Suppressor macrophage (primary cell): ENCODE data around the gene ALDOB.

ENCODE experiments used
- DNase-seq, 4 experiments: peaks; one replicate each; pipeline ENCODE4 v3.0.0-alpha.2; 2020 to 2022
- total RNA-seq, 17 experiments: gene quantifications; one replicate each; lab custom pipeline; 2026; ENCODE audit warnings: mixed read lengths in 6 of 17, inconsistent platforms in 3 of 17; lab: John Stamatoyannopoulos, UW

Gene ALDOB
- 0 to 1.4 (median 0) reads per million in 17 experiments for total RNA-seq

DNA sequence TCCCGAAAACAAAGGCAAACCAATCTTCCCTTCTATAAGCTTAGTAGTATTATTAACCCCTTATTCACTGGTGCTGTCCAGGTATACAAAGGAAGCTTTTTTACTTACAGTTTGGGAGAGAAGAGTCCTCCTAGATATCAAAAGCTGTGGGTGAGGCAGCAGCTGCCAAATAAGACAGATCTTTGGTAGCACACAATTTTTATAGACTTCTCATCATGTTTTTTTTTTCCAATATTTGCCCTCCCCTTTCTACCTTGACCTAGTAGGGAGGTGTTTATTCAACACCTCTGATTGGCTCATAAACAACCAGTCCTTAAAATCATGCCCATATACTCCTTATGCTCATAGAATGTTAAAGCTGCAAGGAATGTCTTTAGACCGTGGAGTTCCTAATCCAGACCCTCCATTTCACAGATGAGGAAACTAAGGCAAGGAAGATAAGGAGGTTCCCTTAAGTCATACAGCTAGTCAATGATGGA is at the start of gene ALDOB:
TSS of gene ALDOB (minus strand) at position 174 of the 479 bp plus-strand sequence. CDS start 4,887 bp downstream, outside the sequence.
- DNase-seq: no peak

GRCh38 chr9:101484046-101484445 is 48.5 kb upstream of the ALDOB start:
- no peak for DNase-seq

DNA sequence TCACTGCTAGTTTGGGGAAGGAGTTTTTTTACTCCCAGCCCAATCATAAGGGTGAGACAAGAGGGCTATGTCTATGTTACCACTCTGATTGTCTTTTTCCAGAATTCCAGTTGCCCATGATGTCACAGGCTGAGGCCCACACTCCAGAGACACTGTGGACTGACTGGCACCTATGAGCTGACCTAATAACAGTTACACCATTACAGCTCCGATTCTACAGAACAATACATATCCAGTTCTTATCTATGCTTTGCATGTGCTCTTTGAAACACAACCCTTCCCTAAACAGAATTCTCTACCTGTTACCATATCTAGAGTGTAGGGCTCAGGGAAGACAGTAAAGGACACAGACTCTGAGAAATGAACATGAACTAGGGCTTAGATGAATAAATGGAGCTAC is 45.7 kb upstream of the ALDOB start:
- no peak for DNase-seq

DNA sequence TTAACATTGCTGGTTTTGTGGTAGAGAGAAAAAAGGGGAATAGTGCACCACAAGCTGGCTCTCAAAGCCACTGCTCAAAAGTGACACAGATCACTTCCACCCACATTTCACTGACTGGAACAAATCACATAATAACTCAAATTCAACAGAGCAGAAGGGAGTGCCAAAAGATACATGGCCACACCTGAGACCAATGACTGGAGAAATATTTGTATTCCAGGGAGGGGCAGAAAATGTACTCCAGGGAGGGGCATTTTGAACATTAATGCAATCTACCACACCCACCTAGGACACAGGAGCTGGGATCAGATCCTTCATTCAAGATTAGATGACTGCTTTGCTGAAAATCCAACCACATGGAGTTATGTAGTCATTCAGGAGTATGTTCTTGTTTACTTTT is 44.8 kb upstream of the ALDOB start:
- DNase-seq: no peak

- no peak for DNase-seq
These were observed 43.9 kb upstream of the ALDOB start for GRCh38 chr9:101479338-101480030.

DNA sequence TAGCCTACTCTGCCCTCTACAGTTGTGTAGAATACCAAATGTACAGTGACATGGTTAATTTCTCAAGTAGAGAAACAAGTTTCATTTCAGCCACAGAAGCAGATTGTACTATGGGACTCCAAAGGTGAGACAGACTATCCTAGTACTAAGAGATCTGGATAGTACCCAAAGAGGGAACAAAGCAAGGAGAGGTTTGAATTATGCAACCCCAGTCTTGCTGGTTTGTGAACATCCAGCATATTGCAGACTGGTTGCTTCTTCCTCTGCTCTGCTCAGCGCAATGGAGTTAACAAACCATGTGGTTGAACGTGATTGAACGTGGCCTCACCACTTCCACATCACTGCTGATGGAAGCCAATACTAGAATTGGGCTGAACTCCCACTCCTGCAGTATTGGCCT is 43.3 kb upstream of the ALDOB start:
- DNase-seq: peak in 3 of 4 experiments; percentile 13 to 46 (median 34)

DNA sequence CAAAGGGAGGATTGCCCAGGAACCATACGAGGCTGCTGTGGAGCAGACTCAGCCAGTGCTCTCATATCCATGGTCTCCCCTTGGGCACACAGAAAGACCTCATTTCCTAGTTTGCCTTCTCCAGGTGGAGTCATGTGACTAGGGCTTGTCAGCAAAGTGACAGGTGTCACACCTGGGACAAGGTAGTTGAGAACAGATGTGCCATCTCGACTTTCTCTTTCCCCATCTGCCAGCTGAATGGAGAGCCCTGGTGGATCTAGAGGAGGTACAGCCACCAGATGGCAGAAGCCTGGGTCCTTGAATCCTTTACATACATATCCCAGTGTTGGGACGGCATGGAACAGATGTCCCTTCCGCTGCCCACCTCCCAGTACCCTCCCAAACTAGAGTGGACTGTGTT is 42.9 kb upstream of the ALDOB start:
- DNase-seq: no peak

GRCh38 chr9:101477736-101478135 is 42.2 kb upstream of the ALDOB start:
- DNase-seq: no peak

DNA sequence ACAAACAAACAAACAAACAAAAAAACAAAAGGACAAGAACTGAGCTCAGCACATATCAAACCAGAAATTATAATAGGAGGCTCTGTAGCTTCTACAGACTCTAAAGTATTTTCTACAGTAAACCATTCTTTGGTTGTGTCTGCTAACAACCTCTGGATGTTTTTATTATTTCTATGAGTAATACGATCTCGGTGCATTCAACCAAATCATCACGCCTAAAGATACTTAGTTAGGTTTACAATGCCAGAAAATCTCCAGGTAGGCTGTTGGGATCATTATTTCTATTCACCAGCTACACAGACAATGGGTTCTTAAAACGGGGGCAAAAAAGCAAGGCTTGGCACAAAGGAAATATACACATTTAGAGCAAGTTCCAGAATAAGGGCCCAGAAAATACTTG is 41.6 kb upstream of the ALDOB start:
- DNase-seq: no peak

- no peak for DNase-seq
These were observed 41.1 kb upstream of the ALDOB start for GRCh38 chr9:101476576-101477208.

- DNase-seq: no peak
These were observed 37.3 kb upstream of the ALDOB start for GRCh38 chr9:101472891-101473290.

GRCh38 chr9:101470929-101471328 is 35.4 kb upstream of the ALDOB start:
- DNase-seq: no peak

DNA sequence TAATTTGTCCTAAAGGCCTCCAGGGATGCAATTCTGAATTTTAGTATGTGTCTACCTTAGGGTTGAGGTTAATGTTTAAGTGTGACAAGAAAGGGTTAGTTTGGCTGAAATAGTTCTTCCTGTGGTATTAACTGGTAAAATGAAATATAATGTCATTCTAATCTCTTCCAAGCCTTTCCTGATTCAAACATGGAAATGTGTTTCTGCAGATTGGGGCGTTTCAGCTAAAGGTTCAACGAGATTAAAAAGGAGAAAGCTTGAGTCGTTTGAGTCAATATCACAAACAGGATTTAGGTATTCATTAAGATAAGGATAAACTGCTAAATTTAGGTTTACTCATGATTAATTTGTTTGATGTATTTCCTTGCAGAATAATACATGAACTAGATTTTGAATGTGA is 34.4 kb upstream of the ALDOB start:
- no peak for DNase-seq

DNA sequence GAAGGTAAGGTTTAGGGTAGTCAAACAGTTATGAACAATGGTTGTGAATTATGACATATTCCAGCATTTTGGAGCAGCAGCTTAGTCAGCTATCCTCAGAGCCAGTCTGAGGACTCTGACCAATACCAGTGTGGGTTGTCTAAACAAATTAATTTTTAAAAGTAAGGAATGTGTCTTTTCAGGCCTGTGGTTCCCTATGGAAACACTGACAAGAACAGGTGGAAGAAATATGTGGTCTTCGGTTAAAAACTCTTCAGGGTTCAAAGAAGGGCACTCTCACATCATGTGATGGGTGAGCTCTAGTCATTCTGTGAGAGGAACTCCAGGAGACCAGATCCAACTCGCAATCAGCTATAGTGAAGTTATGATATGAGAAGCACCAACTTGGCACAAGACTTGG is 33.5 kb upstream of the ALDOB start:
- no peak for DNase-seq

- no peak for DNase-seq
These were observed 32.5 kb upstream of the ALDOB start for GRCh38 chr9:101468116-101468515.

GRCh38 chr9:101467690-101468089 is 32.1 kb upstream of the ALDOB start:
- DNase-seq: no peak

GRCh38 chr9:101466863-101467262 is 31.3 kb upstream of the ALDOB start:
- no peak for DNase-seq

DNA sequence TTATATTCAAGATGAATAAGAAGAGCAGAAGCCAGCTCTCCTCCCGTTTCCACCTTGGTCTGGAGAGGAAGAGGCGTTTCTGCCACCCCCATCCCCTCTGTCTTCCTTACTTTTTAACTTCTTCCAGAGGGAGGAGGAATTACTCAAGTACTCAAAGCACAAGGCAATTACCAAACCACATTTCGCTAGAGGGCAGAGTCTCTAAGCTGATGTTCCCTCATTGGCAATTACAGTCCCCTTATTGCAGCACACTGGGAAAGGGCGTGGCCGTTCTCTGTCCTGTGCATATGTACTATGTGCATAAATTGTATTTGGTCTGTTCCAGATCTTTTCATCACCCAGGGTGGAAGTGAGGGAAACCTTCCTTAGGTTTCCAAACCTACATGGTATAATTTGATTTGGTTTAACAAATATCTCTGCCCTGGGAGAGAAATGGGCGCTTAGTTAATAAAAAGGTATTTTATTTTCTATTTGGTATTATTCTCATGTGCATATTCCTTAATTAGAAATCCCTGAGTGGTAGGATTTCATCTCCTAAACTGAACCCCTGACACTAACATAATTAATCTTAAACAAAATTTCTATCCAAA is 29.8 kb upstream of the ALDOB start:
- DNase-seq: peak; percentile 65 to 75 (median 74)

DNA sequence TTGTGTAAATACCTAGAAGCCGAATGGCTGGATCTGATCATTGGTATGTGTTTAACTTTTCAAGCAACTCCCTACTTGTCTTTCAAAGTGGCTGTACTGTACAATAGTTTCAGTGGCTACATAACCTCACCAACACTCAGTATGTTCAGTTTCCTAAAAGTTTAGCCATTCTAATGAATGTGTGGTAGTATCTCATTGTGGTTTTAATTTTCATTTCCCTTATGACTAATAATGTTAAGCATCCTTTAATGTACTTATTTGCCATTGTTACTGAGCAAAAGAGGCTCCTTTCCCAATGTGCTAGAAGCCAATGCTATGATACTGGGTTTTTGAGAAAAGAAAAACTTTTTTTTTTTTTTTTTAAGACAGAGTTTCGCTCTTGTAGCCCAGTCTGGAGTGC is 27.8 kb upstream of the ALDOB start:
- DNase-seq: no peak

DNA sequence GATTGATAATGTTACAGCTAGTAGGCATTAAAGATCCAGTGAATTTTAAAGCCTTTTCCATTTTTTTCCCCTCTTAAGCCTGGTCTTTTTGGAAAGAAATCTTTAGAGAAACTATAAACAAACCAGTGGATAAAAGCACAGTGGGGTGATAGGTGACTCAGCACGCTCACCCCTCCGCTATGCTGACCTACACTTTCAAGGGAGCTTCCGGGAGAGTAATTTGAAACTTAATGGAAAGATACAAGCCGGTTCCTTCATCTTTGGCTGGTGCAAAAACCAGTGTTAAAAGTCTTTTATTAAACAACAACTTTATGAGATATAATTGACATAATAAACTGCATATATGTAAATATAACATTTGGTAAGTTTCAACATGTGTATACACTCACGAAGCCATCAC is 27.0 kb upstream of the ALDOB start:
- no peak for DNase-seq

GRCh38 chr9:101460965-101461364 is 25.4 kb upstream of the ALDOB start:
- no peak for DNase-seq

DNA sequence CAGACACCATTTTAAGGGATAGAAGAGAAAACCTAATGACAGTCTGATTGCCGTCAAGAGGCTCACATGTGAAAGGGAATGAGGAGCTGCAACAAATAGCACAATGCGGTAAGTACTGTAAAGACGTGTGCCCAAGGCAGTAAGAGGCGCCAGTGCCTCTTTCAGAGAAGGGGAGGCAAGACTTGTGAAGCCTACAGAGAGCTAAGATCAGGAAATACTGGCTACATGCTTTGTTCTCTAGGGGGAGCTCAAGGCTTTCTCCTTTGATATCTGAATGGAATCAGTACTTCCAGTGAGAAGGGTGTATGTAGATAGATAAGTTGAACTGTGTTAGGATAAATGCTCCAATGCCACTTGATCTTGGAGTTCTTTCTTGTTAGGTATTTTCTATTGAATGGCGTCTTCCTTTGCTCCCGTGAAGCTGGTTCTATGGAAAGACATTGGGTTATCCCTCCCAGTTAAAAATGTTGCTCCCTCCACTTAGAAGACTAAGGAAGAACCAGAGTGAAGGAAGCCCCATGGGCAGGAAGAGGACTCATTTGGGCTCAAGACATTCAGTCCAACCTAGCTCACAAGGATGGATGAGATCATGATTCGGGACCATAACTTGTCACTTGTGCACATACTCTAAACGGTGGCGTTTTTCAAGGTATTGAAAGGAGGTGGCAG is 23.5 kb upstream of the ALDOB start:
- DNase-seq: peak; percentile 47 to 76 (median 66)

DNA sequence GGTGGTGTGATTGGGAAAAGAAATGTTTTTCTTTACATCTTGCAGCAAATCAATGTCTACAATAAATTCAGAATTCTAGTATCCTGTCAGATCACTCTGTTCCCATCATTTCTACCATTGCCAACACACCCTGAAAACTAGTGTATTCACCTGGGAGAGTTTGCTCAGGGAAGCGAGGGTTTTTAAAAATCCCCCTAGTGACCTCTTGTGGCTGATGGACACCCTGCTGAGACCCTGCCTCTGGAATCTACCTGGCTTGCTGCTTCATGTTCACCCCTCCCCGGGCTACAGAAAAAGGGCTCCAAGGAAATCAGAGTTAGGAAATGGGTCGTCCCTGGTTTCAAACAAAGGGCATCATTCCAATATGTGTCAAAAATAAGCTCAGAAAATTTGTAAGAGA is 21.4 kb upstream of the ALDOB start:
- DNase-seq: no peak
